Osteoblast (primary cell): Measurements from ENCODE around the gene PLEKHG4B. TPM values are rescaled to one million over a fixed set of nuclear protein-coding genes. Genes with fewer than 3 reads are reported as not detected.

Experiments
- DNase-seq: peaks from one replicate; pipeline ENCODE4 v3.0.0; 2011; ENCODE audit warnings: low spot score, mixed read lengths; ENCODE audit not compliant: insufficient read length; ENCODE audit errors: missing footprints
- H2AFZ ChIP-seq: 2 replicates; pipeline ENCODE4 v1.6.0; 2011; ENCODE audit warnings: mild to moderate bottlenecking, low read length
- H3K27ac ChIP-seq: 2 replicates; pipeline ENCODE4 v1.5.1; 2011; ENCODE audit warnings: mild to moderate bottlenecking, low read depth, low read length, moderate library complexity
- H3K27me3 ChIP-seq: 2 replicates; pipeline ENCODE4 v1.6.0; 2012; ENCODE audit warnings: mild to moderate bottlenecking, control low read depth, inconsistent platforms, low read length, moderate library complexity; ENCODE audit not compliant: insufficient read depth
- H3K36me3 ChIP-seq: 2 replicates; pipeline ENCODE4 v1.5.1; 2011; ENCODE audit warnings: mild to moderate bottlenecking, low read length, control low read depth, moderate library complexity; ENCODE audit not compliant: insufficient read depth
- H3K4me1 ChIP-seq: 2 replicates; pipeline ENCODE4 v1.5.1; 2011; ENCODE audit warnings: mild to moderate bottlenecking, low read length, control low read depth, moderate library complexity; ENCODE audit not compliant: insufficient read depth
- H3K4me2 ChIP-seq: 2 replicates; pipeline ENCODE4 v1.6.0; 2011; ENCODE audit warnings: mild to moderate bottlenecking, low read length; ENCODE audit not compliant: insufficient read depth
- H3K4me3 ChIP-seq: fragments of 200-600 bp; sonication (generic); 3 replicates; pipeline ENCODE4 v1.5.1; 2012; ENCODE audit warnings: mild to moderate bottlenecking, low read length, inconsistent platforms; ENCODE audit not compliant: insufficient read depth
- H3K79me2 ChIP-seq: 2 replicates; pipeline ENCODE4 v1.6.0; 2012; ENCODE audit warnings: mild to moderate bottlenecking, low read length, control low read depth, inconsistent platforms; ENCODE audit not compliant: insufficient read depth
- H3K9me3 ChIP-seq: 2 replicates; pipeline ENCODE4 v1.5.1; 2011; ENCODE audit warnings: low read depth, low read length, control low read depth
- H4K20me1 ChIP-seq: 2 replicates; pipeline ENCODE4 v1.6.0; 2012; ENCODE audit warnings: mild to moderate bottlenecking, low read length, control low read depth; ENCODE audit not compliant: insufficient read depth
- CTCF ChIP-seq: IDR thresholded peaks from 2 replicates; pipeline ENCODE4 v1.5.1; 2011; ENCODE audit warnings: mild to moderate bottlenecking, low read depth, low read length, moderate library complexity; ENCODE audit errors: extremely low read depth
- total RNA-seq: library from RNA; depleted of rRNA; stranded (reverse); fragments of >200 nt; gene quantifications from 2 replicates; pipeline ENCODE4 v1.2.3, GENCODE V29; 2012

The PLEKHG4B gene
- total RNA-seq, 1 donor, result 0.36 TPM

- no peaks in the 10 kb centered on the region for H4K20me1 ChIP-seq
- H3K27ac ChIP-seq, result no peak overlapping the region
- H3K4me1 ChIP-seq, result peaks cover 28% of the 10 kb centered on the region
- H3K4me2 ChIP-seq, result peak overlapping the region; percentile 83
- no peaks in the 10 kb centered on the region for H3K79me2 ChIP-seq
- peaks cover 3% of the 10 kb centered on the region for H3K27me3 ChIP-seq
- no peaks in the 10 kb centered on the region for H3K9me3 ChIP-seq
- H3K4me3 ChIP-seq, result no peak overlapping the region
- DNase-seq, result peak; percentile 73
- H3K36me3 ChIP-seq, result no peaks in the 10 kb centered on the region
- TF ChIP-seq CTCF, result no peak
- no peak overlapping the region for H2AFZ ChIP-seq
These were observed 67.0 kb downstream of the PLEKHG4B start for GRCh38 chr5:158807-159447.

GRCh38 chr5:159448-160172 lies 67.6 kb downstream of the PLEKHG4B start:
- H3K27me3 ChIP-seq, result peaks cover 3% of the 10 kb centered on the region
- peak overlapping the region; percentile 52 for H3K4me3 ChIP-seq
- no peaks in the 10 kb centered on the region for H4K20me1 ChIP-seq
- H3K79me2 ChIP-seq, result no peaks in the 10 kb centered on the region
- TF ChIP-seq CTCF, result no peak
- H3K36me3 ChIP-seq, result no peaks in the 10 kb centered on the region
- H3K9me3 ChIP-seq, result no peaks in the 10 kb centered on the region
- peak overlapping the region; percentile 68 for H3K27ac ChIP-seq
- H3K4me1 ChIP-seq, result peaks cover 28% of the 10 kb centered on the region
- DNase-seq, result peak; percentile 95
- peak overlapping the region; percentile 83 for H3K4me2 ChIP-seq
- H2AFZ ChIP-seq, result no peak overlapping the region

- Histone ChIP-seq H3K9me3 (no peaks in the 10 kb centered on the region), H3K4me3 (peak overlapping the region; percentile 52), H3K27me3 (peaks cover 3% of the 10 kb centered on the region), H2AFZ (no peak overlapping the region), H3K27ac (peak overlapping the region; percentile 68), H3K4me1 (peaks cover 28% of the 10 kb centered on the region), H3K36me3 (no peaks in the 10 kb centered on the region), H3K4me2 (peak overlapping the region; percentile 83), H4K20me1 (no peaks in the 10 kb centered on the region), H3K79me2 (no peaks in the 10 kb centered on the region)
- peak; percentile 98 for DNase-seq
- no peak for TF ChIP-seq CTCF
These were observed 68.2 kb downstream of the PLEKHG4B start for GRCh38 chr5:160173-160510.
